K562 (cell line): Measurements from ENCODE around the gene CCDC28A. TPM values are rescaled to one million over a fixed set of nuclear protein-coding genes. Genes with fewer than 3 reads are reported as not detected.

Source experiments
- CHD4 ChIP-seq: fragments of 200-600 bp; sonication (generic); IDR thresholded peaks from 3 replicates; pipeline ENCODE4 v1.6.1; 2012; ENCODE audit warnings: low read depth, mild to moderate bottlenecking, mixed read lengths, low read length, inconsistent platforms; ENCODE audit not compliant: insufficient read depth, insufficient replicate concordance, poor library complexity, severe bottlenecking
- CREB5 ChIP-seq: fragments of 250-450 bp; sonication (Bioruptor Pico); IDR thresholded peaks from 2 replicates; pipeline ENCODE4 v1.5.0; 2020; ENCODE audit warnings: mild to moderate bottlenecking
- E2F8 ChIP-seq: fragments of 450-650 bp; IDR thresholded peaks from 2 replicates; pipeline ENCODE4 v1.7.1; 2018; ENCODE audit warnings: mild to moderate bottlenecking, low read depth; ENCODE audit not compliant: partially characterized antibody
- FIP1L1 ChIP-seq: fragments of 200-400 bp; formaldehyde crosslinking; IDR thresholded peaks from 2 replicates; pipeline ENCODE4 v1.6.1; 2018; ENCODE audit warnings: mild to moderate bottlenecking, low read depth, low read length; ENCODE audit not compliant: poor library complexity, severe bottlenecking
- SMARCC2 ChIP-seq: fragments of 450-650 bp; IDR thresholded peaks from 2 replicates; pipeline ENCODE4 v1.6.1; 2017; ENCODE audit warnings: antibody characterized with exemption, moderate library complexity, mild to moderate bottlenecking, low read depth
- SPI1 ChIP-seq: IDR thresholded peaks from 2 replicates; pipeline ENCODE4 v1.6.1; 2011; ENCODE audit warnings: low read depth, low read length, control low read depth, borderline replicate concordance
- TCFL5 ChIP-seq: fragments of 250-450 bp; sonication (Bioruptor Pico); conservative IDR thresholded peaks from 2 replicates; pipeline ENCODE4 v1.6.1; 2021; ENCODE audit warnings: mild to moderate bottlenecking, moderate library complexity, matching md5 sums
- ZEB2 ChIP-seq: fragments of 450-650 bp; IDR thresholded peaks from 2 replicates; pipeline ENCODE4 v1.6.1; 2016
- ZHX1 ChIP-seq: fragments of 150-350 bp; conservative IDR thresholded peaks from 2 replicates; pipeline ENCODE4 v1.6.1; 2014; ENCODE audit warnings: low read length
- ZNF12 ChIP-seq: sonication (generic); formaldehyde crosslinking; IDR thresholded peaks from 2 replicates; pipeline ENCODE4 v1.4.0; 2020; ENCODE audit warnings: mild to moderate bottlenecking, missing genetic modification reagents
- ZNF511 ChIP-seq: sonication (generic); formaldehyde crosslinking; IDR thresholded peaks from 2 replicates; pipeline ENCODE4 v1.8.0; 2022; ENCODE audit warnings: mild to moderate bottlenecking, missing genetic modification reagents
- ZNF609 ChIP-seq: sonication (generic); formaldehyde crosslinking; IDR thresholded peaks from 2 replicates; pipeline ENCODE4 v1.8.1; 2023; ENCODE audit warnings: missing genetic modification reagents, mild to moderate bottlenecking, borderline replicate concordance
- polyA plus RNA-seq, 8 experiments: library from polyadenylated mRNA; depleted of rRNA in 4 of 8; stranded (reverse) in 5 of 8; unstranded in 3 of 8; fragments of >200 nt; fragmentation: Nextera tagmentation in 2 of 8; fragmentation: Illumina TruSeq in 1 of 8; extraction: Ambion mirVana in 2 of 8; extraction: Trizol in 1 of 8; gene quantifications; 2 replicates each; pipeline versions ENCODE4 v1.2.1 to v1.2.3, GENCODE V29; 2011 to 2014; ENCODE audit warnings: inconsistent platforms in 1 of 8, missing spikeins in 1 of 8
- total RNA-seq, 7 experiments: library from RNA; depleted of rRNA in 6 of 7; stranded (reverse); fragments of >200 nt in 6 of 7; fragmentation: Illumina TruSeq in 2 of 7; extraction: Trizol in 2 of 7; gene quantifications; 2 replicates each; pipeline versions ENCODE4 v1.2.1 to v1.2.3, GENCODE V29; 2011 to 2021; ENCODE audit warnings: low replicate concordance in 1 of 7

CCDC28A gene
- total and polyA plus RNA-seq, 9 of the 15 experiments (the other 6 are each of a cell fraction or from before 2014, with no cell fraction given), result 12.6 to 35.5 (median 19.1) TPM

- TF ChIP-seq CREB5, result no peak
- no peak for TF ChIP-seq SMARCC2
- no peak for TF ChIP-seq ZNF609 (CRISPR knock-in tag)
- peak; percentile 58; the same call in 1 of the 2 replicates for TF ChIP-seq ZNF12
- TF ChIP-seq SPI1, result peak; percentile 65
- TF ChIP-seq ZEB2, result no peak
- no peak; the same call in 1 of the 2 replicates for TF ChIP-seq ZNF511 (CRISPR knock-in tag)
- TF ChIP-seq TCFL5 (CRISPR knock-in tag), result no peak
- no peak for TF ChIP-seq ZHX1
- TF ChIP-seq E2F8, result peak; percentile 76
- TF ChIP-seq CHD4, result no peak
- no peak for TF ChIP-seq FIP1L1
Measured at GRCh38 chr6:138773177-138774091, at the start of gene CCDC28A (continued).
